GM21786 (cell line): ENCODE measurements around the gene MYCN.
"Not testable (repeated sequence)": the region's sequence is repeated elsewhere in the genome, so short reads cannot be mapped to it uniquely, and the experiment has no call there.

Source experiments
- ATAC-seq: cut with Tn5 transposase; IDR thresholded peaks from one replicate; pipeline ENCODE4 v1.9.1; 2021; ENCODE audit not compliant: unreplicated experiment

Gene MYCN

DNA sequence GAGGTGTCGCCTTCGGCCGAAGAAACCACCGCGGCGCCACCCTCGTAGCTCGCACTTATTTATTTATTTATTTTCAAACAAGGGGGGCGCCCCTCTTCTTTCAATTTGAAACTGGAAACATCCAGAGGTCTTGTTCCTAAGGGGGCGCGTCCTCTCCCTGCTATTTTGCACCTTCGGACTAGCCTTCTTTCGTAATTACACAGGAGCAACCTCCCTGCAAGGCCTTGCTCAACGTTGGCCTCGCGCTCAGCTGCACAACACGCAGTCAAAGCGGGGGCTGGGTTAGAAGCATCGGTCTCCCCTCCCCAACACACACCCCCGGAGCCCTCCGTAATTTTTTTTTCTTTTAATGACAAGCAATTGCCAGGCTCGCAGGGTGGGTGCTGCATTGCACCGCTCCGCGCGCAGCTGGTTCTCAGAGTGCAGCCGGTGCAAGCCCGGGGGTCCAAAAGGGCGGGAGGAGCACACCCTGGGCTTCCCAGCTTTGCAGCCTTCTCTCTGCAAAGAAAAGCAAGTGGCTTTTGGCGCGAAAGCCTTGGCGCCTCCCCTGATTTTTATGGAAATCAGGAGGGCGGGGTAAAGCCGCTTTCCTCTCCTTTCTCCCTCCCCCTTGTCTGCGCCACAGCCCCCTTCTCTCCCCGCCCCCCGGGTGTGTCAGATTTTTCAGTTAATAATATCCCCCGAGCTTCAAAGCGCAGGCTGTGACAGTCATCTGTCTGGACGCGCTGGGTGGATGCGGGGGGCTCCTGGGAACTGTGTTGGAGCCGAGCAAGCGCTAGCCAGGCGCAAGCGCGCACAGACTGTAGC is at the start of gene MYCN:
MYCN (plus strand) TSS at position 697 of the 807 bp plus-strand sequence. CDS start 1,515 bp downstream, outside the sequence.
- ATAC-seq = peak; percentile 16

DNA sequence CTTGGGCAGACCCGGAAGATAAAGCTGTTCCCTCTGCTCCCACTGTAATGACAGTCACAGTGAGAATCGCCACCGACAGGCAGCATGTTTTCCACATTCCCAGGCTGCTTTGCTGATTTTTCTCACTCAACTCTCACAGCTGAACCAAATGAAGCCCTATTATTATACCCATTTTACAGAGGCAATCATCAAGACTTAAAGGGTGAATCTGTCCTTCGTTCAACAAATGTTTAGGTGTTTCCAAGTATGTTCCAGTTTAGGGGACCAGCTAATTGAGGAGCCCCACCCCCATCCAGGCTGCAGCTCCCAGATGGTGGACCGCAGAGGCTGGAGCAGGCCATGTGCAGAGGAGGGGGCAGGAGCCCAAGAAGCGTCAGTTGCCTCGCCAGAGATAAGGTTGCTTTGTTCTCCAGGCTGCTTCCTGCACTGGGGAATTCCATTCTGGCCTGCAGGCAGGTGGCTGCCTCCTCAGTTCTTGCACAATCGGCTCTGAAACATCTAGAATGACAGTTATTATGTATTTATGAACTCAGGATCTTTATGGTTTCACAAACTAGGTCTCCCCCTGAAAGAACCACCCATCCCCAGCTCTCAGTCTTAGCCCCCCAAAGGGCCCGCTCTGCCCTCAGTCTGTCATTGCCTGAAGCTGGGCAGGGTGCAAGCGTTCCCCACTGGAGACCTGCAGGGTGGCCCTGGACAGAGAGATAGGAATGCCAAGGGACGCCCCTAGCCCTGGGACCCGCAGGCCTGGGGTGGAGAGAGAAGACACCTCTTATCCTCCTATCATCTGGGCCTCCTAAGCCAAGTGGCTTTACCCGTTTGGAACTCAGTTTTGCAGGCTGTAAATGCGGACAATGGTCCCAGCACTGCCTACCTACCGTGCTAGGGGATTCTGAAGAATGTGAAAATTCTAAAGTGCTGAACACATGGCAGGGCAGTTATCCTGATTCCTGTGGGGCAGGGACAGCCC is 49.1 kb upstream of the MYCN start:
- no peak for ATAC-seq

DNA sequence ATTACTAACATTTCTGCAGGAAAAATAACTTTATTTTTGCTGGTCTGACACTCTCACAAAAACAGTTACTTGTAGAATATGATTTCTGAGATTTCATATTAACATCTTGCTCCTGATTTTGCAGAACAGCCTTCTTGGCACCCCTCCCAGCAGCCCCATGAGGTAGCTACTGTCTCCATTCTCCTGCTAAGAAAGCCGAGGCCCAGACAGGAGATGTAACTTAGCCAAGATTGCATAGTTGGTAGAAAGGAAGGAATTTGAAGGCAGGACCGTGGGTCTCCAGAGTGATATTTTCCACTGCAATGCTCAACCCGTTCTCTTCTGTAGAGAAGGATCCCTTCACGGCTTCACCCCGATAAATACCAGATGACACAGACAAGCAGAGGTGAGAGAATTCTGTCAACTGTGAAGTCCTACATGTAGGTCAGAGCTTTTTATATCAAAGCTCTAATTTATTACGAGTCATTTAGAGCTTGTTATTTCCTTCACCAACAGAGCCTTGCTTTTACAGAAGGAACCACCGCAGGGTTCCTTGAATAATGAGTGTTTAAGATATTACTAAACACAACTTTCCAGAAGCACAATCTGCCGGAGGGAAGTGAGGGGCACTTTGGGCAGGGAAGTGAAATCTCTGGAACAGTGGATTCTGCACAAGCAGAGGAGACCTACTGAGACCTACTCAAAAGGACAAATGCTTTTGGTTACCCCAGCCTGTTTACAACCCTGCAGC is 48.0 kb upstream of the MYCN start:
- no peak for ATAC-seq

DNA sequence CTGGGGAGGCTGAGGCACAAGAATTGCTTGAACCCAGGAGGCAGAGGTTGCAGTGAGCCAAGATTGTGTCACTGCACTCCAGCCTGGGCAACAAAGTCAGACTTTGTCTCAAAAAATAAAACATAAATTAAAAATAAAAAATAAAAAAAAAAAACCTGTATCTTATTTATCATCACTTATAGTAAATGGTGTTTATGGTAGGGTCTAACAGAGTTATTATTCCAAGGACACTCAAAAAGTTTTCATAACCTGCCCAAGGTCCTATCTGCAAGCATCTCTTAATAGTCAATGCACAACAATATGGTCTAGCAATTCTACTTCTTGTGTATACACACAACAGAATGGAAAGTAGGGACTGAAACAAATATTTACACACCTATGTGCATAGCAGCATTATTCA is 47.3 kb upstream of the MYCN start:
- ATAC-seq = no peak

DNA sequence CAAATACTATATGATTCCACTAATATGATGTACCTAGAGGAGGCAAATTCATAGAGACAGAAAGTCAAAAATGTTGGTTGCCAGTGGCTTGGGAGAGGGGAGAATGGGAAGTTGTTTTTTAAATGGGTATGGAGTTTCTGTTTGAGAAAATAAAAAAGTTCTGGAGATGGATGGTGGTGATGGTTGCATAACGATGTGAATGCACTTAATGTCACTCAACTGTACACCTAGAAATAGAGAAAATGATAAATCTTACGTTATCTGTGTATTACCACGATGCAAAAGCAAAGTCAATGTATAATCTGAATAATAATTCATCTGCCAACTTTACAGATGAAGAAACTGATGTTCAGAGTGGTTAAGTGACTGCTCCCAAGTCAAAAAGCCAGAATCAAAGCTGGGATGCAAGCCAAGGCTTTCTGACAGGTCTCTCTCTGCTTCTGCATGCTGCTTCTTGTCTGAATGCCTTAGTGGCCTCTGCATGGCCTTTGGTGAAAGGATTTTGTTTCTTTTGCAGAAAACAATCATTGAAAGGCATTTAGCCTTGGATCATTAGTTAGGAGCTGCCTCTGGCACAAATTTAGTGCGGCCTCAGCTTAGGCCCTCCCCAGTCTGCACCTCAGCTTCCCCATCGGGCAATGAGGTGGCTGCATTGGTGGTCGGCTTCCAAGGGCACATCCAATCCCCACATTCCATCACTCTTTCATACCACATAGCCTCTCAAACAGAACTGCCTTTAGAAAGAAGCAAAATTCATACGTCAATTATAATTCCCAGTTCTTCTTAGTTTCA is 46.5 kb upstream of the MYCN start:
- ATAC-seq = no peak

DNA sequence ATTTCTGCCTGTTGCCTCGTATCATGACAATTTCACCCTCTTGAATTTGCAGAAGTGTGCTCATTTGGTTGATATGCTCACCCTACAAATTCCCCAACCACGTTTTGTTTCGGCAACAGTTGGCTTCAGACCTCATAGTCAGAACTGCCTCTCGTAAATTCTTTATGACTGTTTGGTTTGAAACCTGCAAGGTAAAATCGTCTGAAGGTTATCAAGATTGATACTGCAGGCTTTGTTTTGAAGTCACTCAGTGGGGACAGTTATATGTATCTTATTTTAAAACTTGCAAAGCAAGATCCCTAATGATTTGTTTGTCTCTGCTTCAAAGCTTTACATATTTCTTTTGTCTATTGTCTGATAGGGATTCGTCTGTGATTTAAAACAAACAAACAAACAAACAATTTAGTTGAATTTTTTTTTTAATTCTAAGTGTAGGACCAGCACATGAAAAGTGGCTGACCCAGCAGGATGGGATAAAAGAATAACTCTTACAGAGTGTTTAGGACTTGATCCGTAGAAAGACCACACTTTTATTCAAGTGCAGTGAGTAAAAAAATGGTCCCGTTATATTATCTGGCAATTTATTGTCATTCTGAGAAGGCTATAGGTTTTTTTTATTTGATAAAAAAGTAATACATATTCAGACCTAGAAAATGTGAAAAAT is 45.7 kb upstream of the MYCN start:
- ATAC-seq = no peak

DNA sequence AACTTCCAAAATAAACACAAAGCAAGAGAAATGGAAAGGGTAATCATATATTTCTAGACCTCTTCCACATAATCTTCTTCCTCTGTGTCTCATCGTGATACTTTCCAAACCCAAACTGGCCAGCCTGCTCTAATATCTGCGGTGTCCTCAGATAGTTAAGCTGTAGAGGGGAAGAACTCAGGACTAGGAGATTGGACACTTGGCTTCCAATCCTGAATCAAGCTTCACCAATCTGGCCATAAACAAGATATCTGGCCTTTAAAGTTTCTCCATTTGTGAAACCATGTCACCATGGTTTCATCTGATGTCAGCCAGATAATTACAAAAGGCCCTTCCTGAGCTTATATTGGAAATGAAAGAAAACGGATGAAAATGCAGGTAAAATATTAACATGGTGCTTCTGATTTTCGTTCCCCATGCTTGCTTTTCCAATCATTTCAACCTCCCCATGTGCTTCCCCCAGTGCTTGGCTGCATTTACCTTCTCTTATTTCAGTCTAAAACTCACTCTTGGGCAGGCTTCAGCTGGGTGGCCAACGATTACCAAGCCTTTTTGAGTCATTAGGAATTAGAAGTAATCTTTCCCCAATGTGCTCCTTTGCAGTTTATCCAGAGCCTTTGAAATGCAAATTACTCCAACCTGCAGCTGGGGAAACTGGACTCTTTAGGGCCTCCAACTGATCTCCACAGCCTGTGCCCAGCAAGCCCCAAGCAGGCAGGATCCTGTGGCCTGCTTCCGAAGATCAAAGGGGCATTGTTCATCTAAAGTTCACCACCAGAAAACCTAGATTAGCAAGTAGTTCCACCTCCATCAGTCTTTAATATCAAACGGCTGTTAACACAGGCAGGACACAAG is 44.5 kb upstream of the MYCN start:
- ATAC-seq = no peak

DNA sequence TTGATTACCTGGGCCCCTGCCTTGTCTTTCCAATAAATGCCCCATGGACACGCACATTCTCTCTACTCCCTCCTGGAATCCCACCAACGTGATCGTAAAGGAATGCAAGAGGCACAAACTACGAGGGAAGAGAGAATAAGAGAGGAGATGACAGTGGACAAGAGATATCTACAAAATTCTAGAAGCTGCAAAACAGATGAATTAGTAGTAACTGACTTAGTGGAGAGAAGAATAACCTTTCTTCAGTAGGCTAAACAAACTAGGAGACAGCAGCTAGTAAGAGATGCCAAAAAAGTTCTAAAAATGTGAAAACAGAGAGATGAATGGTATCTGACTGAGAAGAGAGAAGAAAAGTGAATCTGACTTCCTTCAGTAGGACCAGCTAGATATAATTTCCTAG is 43.5 kb upstream of the MYCN start:
- no peak for ATAC-seq

DNA sequence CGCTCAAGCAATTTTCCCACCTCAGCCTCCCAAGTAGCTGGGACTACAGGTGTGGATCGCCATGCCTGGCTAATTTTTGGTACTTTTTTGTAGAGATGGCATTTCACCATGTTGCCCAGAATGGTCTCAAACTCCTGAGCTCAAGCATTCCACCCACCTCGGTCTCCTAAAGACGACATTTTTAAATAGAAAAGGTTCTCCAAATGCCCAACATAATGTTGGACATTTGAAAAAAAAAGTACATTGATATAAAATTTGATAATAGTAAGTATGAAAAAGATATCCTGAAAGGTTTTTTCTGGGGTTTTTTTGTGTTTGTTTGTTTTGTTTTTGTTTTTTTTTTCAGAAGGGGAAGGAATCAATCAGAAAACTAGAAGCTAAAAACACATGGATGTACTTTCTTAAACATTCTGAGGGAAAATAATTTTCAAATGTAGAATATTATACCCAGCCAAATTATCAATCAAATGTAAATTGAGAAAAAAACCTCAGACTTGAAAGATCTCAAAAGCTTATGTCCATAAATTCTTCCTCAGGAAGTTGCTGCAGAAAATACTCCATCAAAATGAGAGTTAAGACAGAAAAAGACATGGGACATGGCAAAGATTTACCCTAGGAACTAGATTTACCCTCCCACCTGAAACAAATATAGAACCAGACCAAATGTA is 42.8 kb upstream of the MYCN start:
- ATAC-seq = no peak

DNA sequence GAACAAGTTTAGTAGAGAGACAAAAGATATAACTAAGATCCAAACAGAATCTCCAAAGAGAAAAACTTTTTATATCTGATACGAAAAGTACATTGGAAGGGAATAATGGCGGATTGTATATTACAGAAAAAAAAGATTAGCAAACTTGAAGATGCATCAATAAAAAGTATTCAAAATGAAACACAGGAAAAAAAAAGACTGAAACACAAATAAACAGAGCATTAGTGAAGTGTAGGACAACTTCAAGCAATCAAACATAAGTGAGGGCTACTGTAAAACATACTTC is 41.1 kb upstream of the MYCN start:
- no peak for ATAC-seq

DNA sequence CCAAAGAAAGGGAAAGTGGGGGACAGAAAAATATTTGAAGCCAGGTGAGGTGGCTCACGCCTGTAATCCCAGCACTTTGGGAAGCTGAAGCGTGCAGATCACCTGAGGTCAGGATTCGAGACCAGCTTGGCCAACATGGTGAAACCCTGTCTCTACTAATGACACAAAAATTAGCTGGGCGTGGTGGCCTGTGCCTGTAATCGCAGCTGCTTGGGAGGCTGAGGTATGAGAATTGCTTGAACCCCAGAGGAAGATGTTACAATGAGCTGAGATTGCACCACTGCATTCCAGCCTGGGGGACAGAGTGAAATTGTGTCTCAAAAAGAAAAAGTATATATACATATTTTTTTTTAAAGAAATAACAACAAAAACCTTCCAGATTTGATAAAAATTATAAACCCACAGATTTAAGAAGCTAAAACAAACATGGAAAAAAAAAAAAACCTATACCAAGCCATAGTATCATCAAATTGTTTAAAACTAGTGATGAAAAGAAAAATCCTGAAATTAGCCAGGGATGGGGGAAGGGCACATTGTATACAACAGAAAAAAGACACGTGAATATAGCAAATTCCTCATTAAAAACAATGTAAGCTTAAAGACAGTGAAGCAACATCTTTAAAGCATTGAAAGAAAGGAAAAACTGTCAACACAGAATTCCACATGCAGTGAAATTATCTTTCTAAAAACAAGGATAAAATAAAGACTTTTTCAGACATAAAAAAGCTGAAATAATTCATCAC is 40.4 kb upstream of the MYCN start:
- no peak for ATAC-seq

DNA sequence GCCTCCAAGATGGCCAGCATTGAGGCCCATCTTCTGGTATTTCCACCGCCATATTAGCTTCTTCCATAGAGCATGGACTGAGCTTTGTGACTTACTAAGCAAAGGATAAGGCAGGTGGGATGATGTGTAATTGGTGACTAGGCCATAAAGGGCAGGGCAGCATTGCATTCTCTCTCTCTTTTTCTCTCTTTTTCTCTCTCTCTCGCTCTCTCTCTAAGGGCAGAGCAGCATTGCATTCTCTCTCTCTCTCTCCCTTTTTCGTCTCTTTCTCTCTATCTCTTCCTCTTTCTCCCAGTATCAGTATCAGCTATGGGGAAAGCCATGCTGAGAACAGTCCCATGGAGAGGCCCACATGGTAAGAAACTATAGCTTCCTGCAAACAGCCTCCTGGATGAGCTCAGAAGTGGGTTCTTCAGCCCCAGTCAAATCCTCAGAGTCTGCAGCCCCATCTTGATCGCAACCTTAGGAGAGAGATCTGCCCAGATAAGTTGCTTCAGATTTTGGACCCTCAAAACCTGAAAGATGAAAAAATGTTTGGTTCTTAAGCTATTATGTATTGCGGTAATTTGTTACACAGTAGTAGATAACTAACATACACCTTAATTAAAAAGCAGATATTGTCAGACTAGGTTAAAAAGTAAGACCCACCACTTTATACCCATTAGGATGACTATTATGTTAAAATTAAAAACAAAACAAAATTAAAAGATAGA is 39.1 kb upstream of the MYCN start:
- no peak for ATAC-seq

DNA sequence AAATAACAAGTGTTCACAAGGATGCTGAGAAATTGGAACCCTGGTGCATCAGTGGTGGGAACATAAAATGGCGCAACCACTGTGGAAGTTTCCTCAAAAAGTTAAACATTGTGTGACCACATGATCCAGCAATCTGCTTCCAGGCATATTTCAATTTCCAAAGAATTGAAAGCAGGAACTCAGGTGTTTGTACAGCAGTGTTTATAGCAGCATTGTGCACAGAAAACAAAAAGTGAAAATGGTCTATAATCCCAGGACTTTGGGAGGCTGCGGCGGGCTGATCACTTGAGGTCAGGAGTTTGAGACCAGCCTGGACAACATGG is 38.6 kb upstream of the MYCN start:
- ATAC-seq = no peak

DNA sequence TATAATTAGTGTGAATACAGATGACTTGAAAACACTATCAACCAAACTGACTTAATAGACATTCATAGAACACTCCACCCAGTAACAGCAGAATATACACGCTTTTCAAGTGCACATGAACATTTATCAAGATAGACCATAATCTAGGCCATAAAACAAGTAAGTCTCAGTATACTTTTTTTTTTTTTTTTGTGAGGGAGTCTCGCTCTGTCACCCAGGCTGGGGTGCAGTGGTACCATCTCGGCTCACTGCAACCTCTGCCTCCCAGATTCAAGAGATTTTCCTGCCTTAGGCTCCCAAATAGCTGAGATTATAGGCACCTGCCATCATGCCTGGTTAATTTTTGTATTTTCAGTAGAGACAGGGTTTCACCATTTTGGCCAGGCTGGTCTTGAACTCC is 36.4 kb upstream of the MYCN start:
- ATAC-seq = not testable (repeated sequence)

DNA sequence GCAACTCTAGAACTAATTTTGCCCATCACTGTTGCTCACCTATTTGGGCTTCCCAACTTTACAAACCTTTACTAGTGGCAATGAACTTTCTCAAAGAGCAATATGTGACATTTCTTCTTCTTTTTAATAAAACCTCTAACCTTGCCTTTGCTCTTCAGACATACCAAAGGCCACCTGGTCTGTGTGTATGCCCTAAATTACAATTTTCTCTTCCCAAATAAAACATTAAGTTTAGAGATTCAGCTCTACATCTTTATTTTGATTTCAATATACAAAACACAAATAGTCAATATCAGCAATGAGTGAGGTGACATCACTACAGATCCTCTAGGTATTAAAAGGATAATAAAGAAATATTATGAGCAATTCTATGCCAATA is 35.1 kb upstream of the MYCN start:
- ATAC-seq = no peak

DNA sequence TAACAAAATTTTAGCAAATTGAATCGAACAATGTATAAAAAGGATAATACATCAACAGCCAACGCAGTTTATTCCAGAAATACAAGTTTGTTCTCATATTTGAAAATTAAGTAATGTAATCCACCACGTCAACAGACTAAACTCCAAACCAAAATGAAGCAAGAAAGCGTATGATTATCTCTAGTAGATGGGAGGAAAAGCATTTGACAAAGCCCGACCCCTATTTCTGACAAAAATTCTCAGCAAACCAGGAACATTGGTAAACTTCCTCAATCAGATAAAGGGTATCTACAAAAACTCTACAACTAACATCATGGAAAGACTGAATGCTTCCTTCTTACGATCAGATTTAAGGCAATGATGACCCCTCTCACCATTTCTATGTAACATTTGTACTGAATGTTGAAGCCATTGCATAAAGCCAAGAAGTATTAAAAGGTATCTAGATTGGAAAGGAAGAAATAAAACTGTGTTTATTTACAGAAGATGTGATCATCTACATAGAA is 34.3 kb upstream of the MYCN start:
- no peak for ATAC-seq

DNA sequence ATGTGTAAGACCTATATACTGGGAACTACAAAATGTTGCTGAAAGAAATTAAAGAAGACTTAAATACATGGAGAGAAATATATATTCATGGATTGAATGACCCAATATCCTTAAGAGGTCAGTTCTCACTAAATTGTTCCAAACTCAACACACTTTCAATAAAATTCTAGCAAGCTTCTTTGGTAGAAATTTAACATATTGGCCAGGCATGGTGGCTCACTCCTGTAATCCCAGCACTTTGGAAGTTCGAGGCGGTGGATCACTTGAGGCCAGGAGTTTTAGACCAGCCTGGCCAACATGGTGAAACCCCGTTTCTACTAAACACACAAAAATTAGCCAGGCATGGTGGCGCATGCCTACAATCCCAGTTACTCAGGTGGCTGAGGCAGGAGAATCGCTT is 33.6 kb upstream of the MYCN start:
- no peak for ATAC-seq
